ENCODE data around the gene PLN.

DNA sequence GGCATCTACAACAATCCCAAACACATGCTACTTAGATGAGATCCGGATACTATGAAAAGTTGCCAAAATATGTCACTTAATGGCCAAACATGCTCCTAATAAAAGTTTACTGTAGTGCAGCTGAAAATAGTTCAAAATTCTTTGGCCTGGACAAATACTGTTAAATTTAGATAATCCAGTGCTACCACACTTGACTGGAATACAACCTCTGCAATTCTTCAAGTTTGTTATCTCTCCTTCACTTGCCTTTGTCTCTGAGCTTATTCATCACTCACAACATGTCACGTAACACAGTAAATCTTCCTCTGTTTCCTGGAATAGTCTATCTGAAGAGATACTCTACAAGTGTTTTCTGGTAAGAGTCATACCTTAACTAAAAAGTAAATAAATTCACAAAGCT is 10.5 kb upstream of the PLN start:
- TF ChIP-seq ZNF423 (tag by site-specific recombination; IDR thresholded peaks at IDR 0.05) (no peak), ZNF530 (tag by site-specific recombination; IDR thresholded peaks at IDR 0.05; ENCODE audit: low read depth) (no peak), ZNF10 (tag by site-specific recombination; IDR thresholded peaks at IDR 0.05) (no peak), SCRT2 (tag by site-specific recombination; IDR thresholded peaks at IDR 0.05) (no peak), ZBTB21 (tag by site-specific recombination; IDR thresholded peaks at IDR 0.05) (no peak), ZNF654 (tag by site-specific recombination; IDR thresholded peaks at IDR 0.05; ENCODE audit: low read depth) (no peak), ZNF529 (tag by site-specific recombination; IDR thresholded peaks at IDR 0.05; ENCODE audit: insufficient replicate concordance) (no peak), ZNF776 (tag by site-specific recombination; IDR thresholded peaks at IDR 0.05; ENCODE audit: borderline replicate concordance) (no peak), ZNF501 (tag by site-specific recombination; IDR thresholded peaks at IDR 0.05) (no peak), ZNF239 (tag by site-specific recombination; IDR thresholded peaks at IDR 0.05) (no peak)
- TF ChIP-seq, protein P1, sequence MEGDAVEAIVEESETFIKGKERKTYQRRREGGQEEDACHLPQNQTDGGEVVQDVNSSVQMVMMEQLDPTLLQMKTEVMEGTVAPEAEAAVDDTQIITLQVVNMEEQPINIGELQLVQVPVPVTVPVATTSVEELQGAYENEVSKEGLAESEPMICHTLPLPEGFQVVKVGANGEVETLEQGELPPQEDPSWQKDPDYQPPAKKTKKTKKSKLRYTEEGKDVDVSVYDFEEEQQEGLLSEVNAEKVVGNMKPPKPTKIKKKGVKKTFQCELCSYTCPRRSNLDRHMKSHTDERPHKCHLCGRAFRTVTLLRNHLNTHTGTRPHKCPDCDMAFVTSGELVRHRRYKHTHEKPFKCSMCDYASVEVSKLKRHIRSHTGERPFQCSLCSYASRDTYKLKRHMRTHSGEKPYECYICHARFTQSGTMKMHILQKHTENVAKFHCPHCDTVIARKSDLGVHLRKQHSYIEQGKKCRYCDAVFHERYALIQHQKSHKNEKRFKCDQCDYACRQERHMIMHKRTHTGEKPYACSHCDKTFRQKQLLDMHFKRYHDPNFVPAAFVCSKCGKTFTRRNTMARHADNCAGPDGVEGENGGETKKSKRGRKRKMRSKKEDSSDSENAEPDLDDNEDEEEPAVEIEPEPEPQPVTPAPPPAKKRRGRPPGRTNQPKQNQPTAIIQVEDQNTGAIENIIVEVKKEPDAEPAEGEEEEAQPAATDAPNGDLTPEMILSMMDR (tag by site-specific recombination; IDR thresholded peaks at IDR 0.05): no peak
